HepG2 (cell line): Measurements from ENCODE around the gene MEGF6.

Source experiments
- CREM ChIP-seq, 2 experiments: sonication (generic) in 1 of 2; formaldehyde crosslinking in 1 of 2; IDR thresholded peaks; 2 replicates each; pipeline versions ENCODE4 v1.4.0 to v1.6.1; 2016 to 2020; ENCODE audit warnings: antibody characterized with exemption in 1 of 2, mild to moderate bottlenecking in 1 of 2, missing genetic modification reagents in 1 of 2
- MAFG ChIP-seq: sonication (generic); formaldehyde crosslinking; IDR thresholded peaks from 2 replicates; pipeline ENCODE4 v1.5.1; 2020; ENCODE audit warnings: mild to moderate bottlenecking, missing genetic modification reagents
- MXI1 ChIP-seq: IDR thresholded peaks from 3 replicates; pipeline ENCODE4 v1.6.1; 2012; ENCODE audit warnings: low read depth, low read length, inconsistent platforms, borderline replicate concordance
- POLR2A ChIP-seq, 2 experiments: IDR thresholded peaks; 2 replicates each; pipeline ENCODE4 v1.6.1; 2011; ENCODE audit warnings: low read depth in 2 of 2, low read length in 2 of 2, mild to moderate bottlenecking in 1 of 2, moderate library complexity in 1 of 2; ENCODE audit not compliant: insufficient read depth in 1 of 2
- POLR2AphosphoS5 ChIP-seq: IDR thresholded peaks from 2 replicates; pipeline ENCODE4 v1.6.1; 2012; ENCODE audit warnings: low read depth, low read length
- SALL1 ChIP-seq: sonication (generic); formaldehyde crosslinking; IDR thresholded peaks from 2 replicates; pipeline ENCODE4 v1.8.0; 2022; ENCODE audit warnings: mild to moderate bottlenecking, missing genetic modification reagents
- ZBTB7A ChIP-seq: sonication (generic); formaldehyde crosslinking; IDR thresholded peaks from 2 replicates; pipeline ENCODE4 v1.8.0; 2022; ENCODE audit warnings: mild to moderate bottlenecking, missing genetic modification reagents
- ZNF629 ChIP-seq: sonication (generic); formaldehyde crosslinking; conservative IDR thresholded peaks from 2 replicates; pipeline ENCODE4 v1.5.0; 2020; ENCODE audit warnings: missing genetic modification reagents

DNA sequence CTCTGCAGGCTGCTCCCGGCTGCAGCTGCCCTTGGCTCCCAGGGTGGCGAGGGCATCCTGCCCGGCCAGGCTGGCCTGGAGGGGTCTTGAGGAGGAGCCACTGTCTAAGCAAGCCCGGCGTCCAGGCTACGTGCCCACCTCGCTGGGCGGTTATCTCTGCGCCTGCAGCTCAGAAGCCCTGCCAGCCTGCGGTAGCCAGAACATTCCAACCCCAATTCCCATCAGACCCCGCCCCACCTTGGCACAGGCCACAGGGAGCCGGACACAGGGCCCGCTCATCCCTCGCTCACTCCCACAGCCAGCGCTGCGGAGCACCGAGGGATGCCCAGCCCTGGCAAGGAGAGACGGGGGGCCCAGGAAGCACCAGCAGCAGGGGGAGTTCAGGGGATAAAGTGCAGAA is 53.9 kb downstream of the MEGF6 start:
- TF ChIP-seq POLR2A (IDR thresholded peaks at IDR 0.05; ENCODE audit: insufficient read depth in 1 of 2, low read depth in 2 of 2, low read length in 2 of 2) = no peak
- no peak for TF ChIP-seq ZNF629
- no peak for TF ChIP-seq CREM (IDR thresholded peaks at IDR 0.05)
- TF ChIP-seq CREM (CRISPR knock-in tag; IDR thresholded peaks at IDR 0.05) = no peak
- TF ChIP-seq ZBTB7A = no peak
- TF ChIP-seq MXI1 = no peak
- no peak for TF ChIP-seq SALL1 (CRISPR knock-in tag)
- TF ChIP-seq MAFG = no peak
- no peak for TF ChIP-seq POLR2AphosphoS5
